HEK293 (cell line): ENCODE data around the gene BLVRB.
"Not testable (repeated sequence)": the region's sequence is repeated elsewhere in the genome, so short reads cannot be mapped to it uniquely, and the experiment has no call there.

Experiments
- CTCF ChIA-PET: fragments of 350-600 bp; formaldehyde crosslinking; extraction: SDS; loops from one replicate; lab custom pipeline; 2021; ENCODE audit warnings: antibody characterized with exemption; lab: Yijun Ruan, JAX
- POLR2A ChIA-PET: fragments of 300-600 bp; formaldehyde crosslinking; extraction: SDS; loops from one replicate; lab custom pipeline; 2020; ENCODE audit warnings: antibody characterized with exemption, inconsistent platforms; lab: Yijun Ruan, JAX
- H3K27ac ChIP-seq: fragments of 200-500 bp; sonication (Bioruptor generic); 2 replicates; pipeline ENCODE4 v1.5.1; 2014; ENCODE audit warnings: low read depth, low read length, control low read depth, inconsistent platforms; ENCODE audit errors: extremely low read depth
- H3K36me3 ChIP-seq, 2 experiments: fragments of 200-500 bp in 1 of 2; sonication (Bioruptor generic) in 1 of 2; 1 replicate in 1 of 2; 2 replicates in 1 of 2; pipeline ENCODE4 v1.5.1; 2014 to 2017; ENCODE audit warnings: inconsistent platforms in 2 of 2, low read length in 2 of 2; ENCODE audit not compliant: control insufficient read depth in 2 of 2, insufficient read depth in 1 of 2
- H3K4me1 ChIP-seq: fragments of 200-500 bp; sonication (Bioruptor generic); 2 replicates; pipeline ENCODE4 v1.5.1; 2014; ENCODE audit warnings: mild to moderate bottlenecking, low read length, inconsistent platforms; ENCODE audit not compliant: control insufficient read depth, insufficient read depth
- H3K4me3 ChIP-seq: 2 replicates; pipeline ENCODE4 v1.5.1; 2011; ENCODE audit warnings: low read depth, mild to moderate bottlenecking, control low read depth, low read length, moderate library complexity
- H3K9me3 ChIP-seq: fragments of 200-500 bp; sonication (Bioruptor generic); 2 replicates; pipeline ENCODE4 v1.5.1; 2014; ENCODE audit warnings: low read depth, low read length, inconsistent platforms; ENCODE audit not compliant: control insufficient read depth, insufficient read depth
- KLF10 ChIP-seq: fragments of 450-650 bp; IDR thresholded peaks from 2 replicates; pipeline ENCODE4 v1.5.1; 2018; ENCODE audit warnings: missing biosample characterization, mild to moderate bottlenecking, missing genetic modification characterization
- MZF1 ChIP-seq: fragments of 450-650 bp; formaldehyde crosslinking; IDR thresholded peaks from 2 replicates; pipeline ENCODE4 v1.5.1; 2017; ENCODE audit warnings: missing biosample characterization, missing genetic modification characterization, borderline replicate concordance
- REST ChIP-seq: fragments of 450-650 bp; formaldehyde crosslinking; IDR thresholded peaks from 2 replicates; pipeline ENCODE4 v1.5.1; 2016; ENCODE audit warnings: missing biosample characterization, missing genetic modification characterization
- ZFP37 ChIP-seq: fragments of 450-650 bp; formaldehyde crosslinking; IDR thresholded peaks from 2 replicates; pipeline ENCODE4 v1.5.1; 2016; ENCODE audit warnings: missing biosample characterization, missing genetic modification characterization
- ZFP69B ChIP-seq: fragments of 450-650 bp; formaldehyde crosslinking; IDR thresholded peaks from 2 replicates; pipeline ENCODE4 v1.5.1; 2016; ENCODE audit warnings: missing biosample characterization, missing genetic modification characterization
- ZNF121 ChIP-seq: fragments of 450-650 bp; formaldehyde crosslinking; IDR thresholded peaks from 2 replicates; pipeline ENCODE4 v1.5.1; 2016; ENCODE audit warnings: missing biosample characterization, missing genetic modification characterization
- ZNF174 ChIP-seq: fragments of 450-650 bp; formaldehyde crosslinking; IDR thresholded peaks from 2 replicates; pipeline ENCODE4 v1.5.0; 2017; ENCODE audit warnings: missing biosample characterization, mild to moderate bottlenecking, missing genetic modification characterization
- ZNF404 ChIP-seq: fragments of 450-650 bp; formaldehyde crosslinking; IDR thresholded peaks from 2 replicates; pipeline ENCODE4 v1.5.1; 2017; ENCODE audit warnings: missing biosample characterization, missing genetic modification characterization
- ZNF510 ChIP-seq: fragments of 450-650 bp; formaldehyde crosslinking; IDR thresholded peaks from 2 replicates; pipeline ENCODE4 v1.5.1; 2018; ENCODE audit warnings: mild to moderate bottlenecking, missing genetic modification characterization, missing biosample characterization; ENCODE audit not compliant: insufficient replicate concordance
- ZNF518A ChIP-seq: fragments of 450-650 bp; formaldehyde crosslinking; conservative IDR thresholded peaks from 2 replicates; pipeline ENCODE4 v1.5.1; 2016; ENCODE audit warnings: low read depth, missing biosample characterization, missing genetic modification characterization
- ZNF549 ChIP-seq: fragments of 450-650 bp; IDR thresholded peaks from 2 replicates; pipeline ENCODE4 v1.5.1; 2018; ENCODE audit warnings: missing biosample characterization, missing genetic modification characterization, mild to moderate bottlenecking, inconsistent platforms, moderate library complexity
- ZNF558 ChIP-seq: fragments of 450-650 bp; formaldehyde crosslinking; IDR thresholded peaks from 2 replicates; pipeline ENCODE4 v1.5.1; 2016; ENCODE audit warnings: missing biosample characterization, missing genetic modification characterization
- ZNF664 ChIP-seq: fragments of 450-650 bp; formaldehyde crosslinking; IDR thresholded peaks from 2 replicates; pipeline ENCODE4 v1.5.1; 2016; ENCODE audit warnings: missing biosample characterization, missing genetic modification characterization
- ZXDB ChIP-seq: fragments of 450-650 bp; formaldehyde crosslinking; IDR thresholded peaks from 2 replicates; pipeline ENCODE4 v1.5.1; 2016; ENCODE audit warnings: missing biosample characterization, missing genetic modification characterization

BLVRB gene

GRCh38 chr19:40431698-40432097 lies 33.8 kb downstream of the BLVRB start:
- POLR2A ChIA-PET, result interaction anchor here (0.9 to 17.1 kb wide), 3 partner anchors 7 to 34 kb away, joined by 4 to 428 read pairs (median 102); partner anchors contain the start of genes BLVRB, SERTAD1 and SERTAD3
- CTCF ChIA-PET, result interaction anchor here (0.5 to 3.0 kb wide), 7 partner anchors 11 to 203 kb away, joined by 3 to 21 read pairs (median 4); no protein-coding TSS in a partner anchor
- peaks cover 16% of the 10 kb centered on the region for H3K4me1 ChIP-seq
- H3K36me3 ChIP-seq, result no peaks in the 10 kb centered on the region; a peak in 1 of 3 replicates
- no peaks in the 10 kb centered on the region for H3K9me3 ChIP-seq
- peak overlapping the region; percentile 24; the same call in 1 of the 2 replicates for H3K27ac ChIP-seq
- H3K4me3 ChIP-seq, result no peak overlapping the region
- TF ChIP-seq KLF10 (tag by site-specific recombination) (no peak), ZNF664 (tag by site-specific recombination) (peak; percentile 79), ZXDB (tag by site-specific recombination) (0 out of 2 replicates have a peak, but pooled peaks have one; percentile 15)

- H3K36me3 ChIP-seq, H3K9me3 ChIP-seq, H3K27ac ChIP-seq, H3K4me3 ChIP-seq: not testable (repeated sequence)
- ChIA-PET CTCF (interaction anchor here (0.6 to 2.1 kb wide), 5 partner anchors 10 to 22 kb away, joined by 3 to 13 read pairs (median 4); no protein-coding TSS in a partner anchor), POLR2A (interaction anchor here (0.7 to 17.1 kb wide), 5 partner anchors 6 to 80 kb away, joined by 4 to 428 read pairs (median 9); partner anchors contain the start of genes BLVRB, SERTAD1 and SERTAD3)
- H3K4me1 ChIP-seq, result peaks cover 19% of the 10 kb centered on the region
- peak; percentile 97 for TF ChIP-seq ZNF121 (tag by site-specific recombination)
Measured at GRCh38 chr19:40430242-40430641, 35.3 kb downstream of the BLVRB start.

GRCh38 chr19:40428197-40428596 lies 37.3 kb downstream of the BLVRB start:
- CTCF ChIA-PET, result interaction anchor here (0.7 to 3.1 kb wide), 5 partner anchors 12 to 365 kb away, joined by 3 to 26 read pairs (median 4); partner anchors contain the start of genes BLVRB and SERTAD3
- H3K4me3 ChIP-seq, H3K9me3 ChIP-seq, H3K36me3 ChIP-seq, H3K27ac ChIP-seq: not testable (repeated sequence)
- peaks cover 21% of the 10 kb centered on the region for H3K4me1 ChIP-seq
- POLR2A ChIA-PET, result interaction anchor here (0.6 to 9.2 kb wide), 3 partner anchors 11 to 88 kb away, joined by 9 to 428 read pairs (median 74); partner anchors contain the start of genes BLVRB, SERTAD3 and SPTBN4

- CTCF ChIA-PET, result interaction anchor here (0.6 to 3.2 kb wide), 34 partner anchors 8 to 286 kb away, joined by 3 to 26 read pairs (median 5); partner anchors contain the start of genes BLVRB, LTBP4, PRX and SERTAD3
- peak within 1 kb of the TSS; percentile 67 for H3K4me3 ChIP-seq
- H3K4me1 ChIP-seq, result peaks cover 19% of the 10 kb centered on the region
- POLR2A ChIA-PET, result interaction anchor here (0.5 to 9.2 kb wide), 58 partner anchors 12 to 1539 kb away, joined by 3 to 428 read pairs (median 4); partner anchors contain the start of genes AKT2, BLVRB, C19orf47 and DYRK1B
- peak within 1 kb of the TSS; percentile 97 for H3K27ac ChIP-seq
- peaks cover 13 to 15% of the 10 kb centered on the region in 2 experiments for H3K36me3 ChIP-seq
- H3K9me3 ChIP-seq, result no peaks in the 10 kb centered on the region
- TF ChIP-seq ZNF558 (tag by site-specific recombination), result no peak
- TF ChIP-seq ZNF549 (tag by site-specific recombination), result no peak
- peak; percentile 70; the same call in 1 of the 2 replicates for TF ChIP-seq MZF1 (tag by site-specific recombination)
- peak; percentile 76 for TF ChIP-seq ZFP37
- TF ChIP-seq ZNF510 (tag by site-specific recombination), result no peak
- 0 out of 2 replicates have a peak, but pooled peaks have one; percentile 36 for TF ChIP-seq REST (tag by site-specific recombination)
- no peak for TF ChIP-seq ZNF518A
- TF ChIP-seq ZNF404 (tag by site-specific recombination), result no peak
- TF ChIP-seq ZNF174 (tag by site-specific recombination), result no peak
- peak; percentile 26 for TF ChIP-seq ZFP69B (tag by site-specific recombination)
Measured at GRCh38 chr19:40425450-40426287, 39.9 kb downstream of the BLVRB start, which contains the start of gene SERTAD1. Gene SERTAD1, minus strand, starts transcription at chr19:40425992. Its CDS starts 2,446 bp downstream, at chr19:40423546.
